ENCODE data around the gene PPP6R1.

The PPP6R1 gene, protein sequence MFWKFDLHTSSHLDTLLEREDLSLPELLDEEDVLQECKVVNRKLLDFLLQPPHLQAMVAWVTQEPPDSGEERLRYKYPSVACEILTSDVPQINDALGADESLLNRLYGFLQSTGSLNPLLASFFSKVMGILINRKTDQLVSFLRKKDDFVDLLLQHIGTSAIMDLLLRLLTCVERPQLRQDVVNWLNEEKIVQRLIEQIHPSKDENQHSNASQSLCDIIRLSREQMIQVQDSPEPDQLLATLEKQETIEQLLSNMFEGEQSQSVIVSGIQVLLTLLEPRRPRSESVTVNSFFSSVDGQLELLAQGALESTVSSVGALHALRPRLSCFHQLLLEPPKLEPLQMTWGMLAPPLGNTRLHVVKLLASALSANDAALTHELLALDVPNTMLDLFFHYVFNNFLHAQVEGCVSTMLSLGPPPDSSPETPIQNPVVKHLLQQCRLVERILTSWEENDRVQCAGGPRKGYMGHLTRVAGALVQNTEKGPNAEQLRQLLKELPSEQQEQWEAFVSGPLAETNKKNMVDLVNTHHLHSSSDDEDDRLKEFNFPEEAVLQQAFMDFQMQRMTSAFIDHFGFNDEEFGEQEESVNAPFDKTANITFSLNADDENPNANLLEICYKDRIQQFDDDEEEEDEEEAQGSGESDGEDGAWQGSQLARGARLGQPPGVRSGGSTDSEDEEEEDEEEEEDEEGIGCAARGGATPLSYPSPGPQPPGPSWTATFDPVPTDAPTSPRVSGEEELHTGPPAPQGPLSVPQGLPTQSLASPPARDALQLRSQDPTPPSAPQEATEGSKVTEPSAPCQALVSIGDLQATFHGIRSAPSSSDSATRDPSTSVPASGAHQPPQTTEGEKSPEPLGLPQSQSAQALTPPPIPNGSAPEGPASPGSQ

DNA sequence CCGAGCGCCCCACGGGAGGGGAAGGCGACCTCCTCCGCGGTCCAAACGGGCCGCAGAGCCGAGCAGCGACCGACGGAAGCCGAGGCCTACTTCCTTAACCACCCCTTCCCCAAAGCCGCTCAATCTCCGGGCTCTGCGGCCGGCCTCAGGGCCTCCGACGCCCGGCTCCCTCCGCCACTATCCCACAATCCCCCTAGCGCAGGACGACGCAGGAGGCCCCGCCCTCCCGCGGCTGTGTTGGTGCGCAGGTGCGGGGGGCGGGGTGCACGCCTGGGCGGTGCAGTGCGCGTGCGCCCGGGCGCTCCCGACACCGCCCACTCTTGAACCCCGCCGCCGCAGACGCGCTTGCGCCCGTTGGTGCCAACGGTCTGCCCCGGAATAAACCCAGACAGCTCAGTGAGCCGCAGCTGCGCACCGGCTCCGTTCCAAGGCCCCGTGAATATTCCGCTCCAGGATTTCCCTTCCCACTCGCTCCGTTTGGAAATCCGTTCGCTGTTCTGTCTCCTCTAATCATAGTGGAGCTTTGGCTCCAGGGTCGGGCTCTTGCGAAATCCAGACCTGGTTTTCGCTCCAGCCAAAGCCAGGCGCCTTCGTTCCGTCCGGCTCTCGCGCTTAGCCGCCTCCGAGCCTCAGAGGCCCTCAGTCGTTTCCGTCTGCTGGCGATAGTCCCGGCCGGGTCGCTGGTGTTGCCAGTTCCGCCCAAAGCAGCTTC, at the start of gene PPP6R1:
Gene PPP6R1 (minus strand): TSS at position 190 of the 712 bp plus-strand sequence. CDS start 11,914 bp downstream, outside the sequence.
- peak; percentile 89 to 96 for DNase-seq

DNA sequence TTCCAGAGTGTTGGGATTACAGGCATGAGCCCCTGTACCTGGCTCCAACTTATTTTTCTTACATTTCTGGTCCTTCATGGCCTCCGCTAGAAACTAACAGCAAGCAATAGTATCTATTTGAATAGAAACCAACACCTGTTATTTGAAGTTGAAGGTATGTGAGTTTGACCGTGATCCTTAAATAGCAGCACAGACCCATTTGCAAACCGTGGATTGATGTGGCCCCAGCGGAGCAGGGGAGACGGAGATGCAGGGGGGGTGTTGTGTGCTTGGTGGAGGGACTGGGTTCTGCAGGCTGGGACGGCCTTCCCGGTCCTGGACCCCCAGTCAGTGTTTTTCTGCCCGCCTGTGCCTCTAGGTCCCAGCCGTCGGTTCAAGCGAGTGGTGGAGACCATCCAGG, 49.5 kb upstream of the PPP6R1 start:
- DNase-seq = no peak

DNA sequence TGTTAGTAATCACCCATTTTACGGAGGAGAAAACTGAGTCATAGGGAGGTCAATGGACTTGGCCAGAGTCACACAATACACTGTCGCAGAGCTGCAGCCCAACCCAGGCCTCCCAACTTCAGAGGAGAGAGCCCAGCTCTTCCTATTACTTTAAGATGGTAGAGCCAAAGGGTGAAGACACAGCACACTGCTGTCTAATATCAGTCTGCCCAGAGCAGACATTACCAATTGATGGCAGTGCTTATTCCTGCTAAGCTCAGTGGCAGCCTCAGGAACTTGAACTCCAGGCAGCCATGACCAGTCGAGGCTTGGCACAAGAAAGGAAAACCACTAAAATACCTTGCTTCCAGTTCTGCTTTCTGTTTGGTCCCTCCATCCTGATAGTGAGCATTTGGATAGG, 47.9 kb upstream of the PPP6R1 start:
- DNase-seq = no peak

DNA sequence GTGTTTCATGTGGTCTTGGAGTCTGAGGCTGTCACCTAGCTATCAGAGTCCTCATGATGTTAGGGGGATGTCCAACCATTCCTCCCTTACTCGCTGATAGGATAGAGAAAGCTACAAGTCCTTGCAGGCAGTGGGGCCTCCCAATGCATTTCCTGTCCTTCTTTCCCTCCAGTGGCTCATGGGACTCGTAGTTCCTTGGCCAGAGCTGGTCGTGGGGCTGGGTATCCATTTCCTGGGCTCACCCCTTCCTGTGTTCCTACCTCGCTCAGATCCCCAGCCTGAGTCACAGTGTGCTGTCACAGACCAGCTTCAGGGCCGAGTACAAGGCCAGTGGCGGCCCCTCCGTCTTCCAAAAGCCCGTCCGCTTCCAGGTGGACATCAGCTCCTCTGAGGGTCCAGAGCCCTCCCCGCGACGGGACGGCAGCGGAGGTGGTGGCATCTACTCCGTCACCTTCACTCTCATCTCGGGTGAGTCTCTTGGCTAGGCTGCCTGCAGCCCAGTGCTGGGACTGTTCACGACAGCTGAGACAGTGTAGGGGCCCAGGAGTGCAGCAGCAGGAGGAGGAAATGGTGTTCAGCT, 47.3 kb upstream of the PPP6R1 start:
- DNase-seq = no peak

DNA sequence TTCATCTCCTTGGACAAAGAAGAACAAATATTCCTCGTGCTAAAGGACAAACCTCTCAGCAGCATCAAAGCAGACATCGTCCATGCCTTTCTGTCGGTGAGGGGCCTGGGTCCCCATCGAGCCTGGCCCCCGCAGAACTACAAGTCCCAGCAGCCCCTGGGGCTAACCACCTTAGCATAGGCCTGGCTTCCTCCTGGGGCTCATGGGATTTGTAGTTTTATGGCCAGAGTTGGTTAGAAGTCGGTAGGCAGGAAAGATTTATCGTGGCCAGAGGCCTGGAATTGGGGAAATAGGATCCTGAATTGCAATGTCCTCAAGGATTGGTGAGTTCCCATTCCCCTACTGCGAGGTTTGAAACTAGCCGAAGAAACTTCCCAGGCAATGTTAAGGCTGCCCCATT, 46.7 kb upstream of the PPP6R1 start:
- DNase-seq = peak in 1 of 2 experiments; percentile 7

DNA sequence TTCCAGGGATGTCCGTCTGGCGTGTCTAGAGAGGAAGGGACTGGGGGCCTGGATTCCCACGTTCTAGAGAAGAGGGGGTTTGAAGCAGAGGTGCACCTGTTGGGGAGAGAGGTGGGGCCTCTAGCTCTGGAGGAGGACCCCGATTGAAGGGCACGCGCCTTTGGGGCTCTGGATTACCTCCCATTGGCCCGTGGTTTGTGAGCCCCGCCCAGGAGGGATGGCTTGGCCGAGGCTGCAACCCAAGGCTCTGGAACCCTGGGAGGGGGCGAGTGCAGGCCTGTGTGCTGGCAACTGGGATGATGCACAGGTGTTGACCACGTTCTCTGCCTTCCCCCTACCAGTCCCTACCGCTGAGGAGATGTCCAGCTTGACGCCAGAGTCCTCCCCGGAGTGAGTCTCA, 46.2 kb upstream of the PPP6R1 start:
- no peak for DNase-seq

DNA sequence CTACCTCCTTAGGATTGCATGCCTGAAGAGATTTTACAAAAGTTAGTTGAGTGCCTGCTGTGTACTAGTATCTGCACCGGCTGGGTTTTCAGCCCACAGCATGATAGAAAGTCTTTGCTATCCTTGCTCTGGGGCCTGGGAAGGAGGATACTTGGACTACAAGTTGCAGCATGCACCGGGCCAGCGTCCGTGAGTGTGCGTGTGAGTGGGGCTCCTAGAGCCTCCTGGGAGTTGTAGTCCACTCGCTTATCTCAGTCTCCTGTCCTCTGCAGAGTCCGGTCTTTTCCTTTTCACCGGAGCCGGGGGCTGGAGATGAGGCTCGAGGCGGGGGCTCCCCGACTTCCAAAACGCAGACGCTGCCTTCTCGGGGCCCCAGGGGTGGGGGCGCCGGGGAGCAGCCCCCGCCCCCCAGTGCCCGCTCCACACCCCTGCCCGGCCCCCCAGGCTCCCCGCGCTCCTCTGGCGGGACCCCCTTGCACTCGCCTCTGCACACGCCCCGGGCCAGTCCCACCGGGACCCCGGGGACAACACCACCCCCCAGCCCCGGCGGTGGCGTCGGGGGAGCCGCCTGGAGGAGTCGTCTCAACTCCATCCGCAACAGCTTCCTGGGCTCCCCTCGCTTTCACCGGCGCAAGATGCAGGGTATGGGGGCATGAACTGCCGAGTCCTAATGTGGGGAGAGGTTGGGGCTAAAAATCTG, 45.6 kb upstream of the PPP6R1 start:
- DNase-seq = peak in 1 of 2 experiments; percentile 34

DNA sequence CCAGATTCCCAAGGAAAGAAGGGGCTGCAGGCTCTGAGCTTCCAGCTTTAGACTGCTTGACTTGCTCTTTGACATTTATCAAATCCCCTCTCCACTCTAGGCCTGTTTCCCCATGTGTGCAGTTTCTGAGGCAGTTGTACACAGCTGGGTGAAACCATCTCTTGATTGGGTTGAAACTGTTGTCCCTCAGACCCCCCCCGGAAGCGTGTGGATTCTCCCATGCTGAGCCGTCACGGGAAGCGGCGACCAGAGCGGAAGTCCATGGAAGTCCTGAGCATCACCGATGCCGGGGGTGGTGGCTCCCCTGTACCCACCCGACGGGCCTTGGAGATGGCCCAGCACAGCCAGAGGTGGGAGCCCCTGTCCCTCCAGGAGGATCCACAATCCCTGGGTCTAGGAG, 44.7 kb upstream of the PPP6R1 start:
- DNase-seq = no peak

DNA sequence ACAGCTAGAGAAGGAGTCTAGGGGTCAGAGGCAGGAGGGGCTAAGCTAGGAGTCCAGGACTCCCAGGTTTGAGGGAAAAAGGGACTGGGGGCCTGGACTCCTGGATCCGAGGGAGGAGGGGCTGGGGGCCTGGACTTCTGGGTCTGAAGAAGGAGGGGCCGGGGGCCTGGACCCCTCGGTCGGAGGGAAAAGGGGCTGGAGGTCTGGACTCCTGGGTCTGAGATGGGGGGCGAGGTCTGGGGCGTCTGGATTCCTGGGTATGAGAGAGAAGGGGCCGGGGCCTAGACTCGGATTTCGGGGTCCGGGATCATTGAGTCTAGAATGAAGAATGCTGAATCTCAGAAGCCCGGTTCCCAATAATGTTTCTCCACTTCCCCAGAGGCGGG, 43.5 kb upstream of the PPP6R1 start:
- DNase-seq = no peak

DNA sequence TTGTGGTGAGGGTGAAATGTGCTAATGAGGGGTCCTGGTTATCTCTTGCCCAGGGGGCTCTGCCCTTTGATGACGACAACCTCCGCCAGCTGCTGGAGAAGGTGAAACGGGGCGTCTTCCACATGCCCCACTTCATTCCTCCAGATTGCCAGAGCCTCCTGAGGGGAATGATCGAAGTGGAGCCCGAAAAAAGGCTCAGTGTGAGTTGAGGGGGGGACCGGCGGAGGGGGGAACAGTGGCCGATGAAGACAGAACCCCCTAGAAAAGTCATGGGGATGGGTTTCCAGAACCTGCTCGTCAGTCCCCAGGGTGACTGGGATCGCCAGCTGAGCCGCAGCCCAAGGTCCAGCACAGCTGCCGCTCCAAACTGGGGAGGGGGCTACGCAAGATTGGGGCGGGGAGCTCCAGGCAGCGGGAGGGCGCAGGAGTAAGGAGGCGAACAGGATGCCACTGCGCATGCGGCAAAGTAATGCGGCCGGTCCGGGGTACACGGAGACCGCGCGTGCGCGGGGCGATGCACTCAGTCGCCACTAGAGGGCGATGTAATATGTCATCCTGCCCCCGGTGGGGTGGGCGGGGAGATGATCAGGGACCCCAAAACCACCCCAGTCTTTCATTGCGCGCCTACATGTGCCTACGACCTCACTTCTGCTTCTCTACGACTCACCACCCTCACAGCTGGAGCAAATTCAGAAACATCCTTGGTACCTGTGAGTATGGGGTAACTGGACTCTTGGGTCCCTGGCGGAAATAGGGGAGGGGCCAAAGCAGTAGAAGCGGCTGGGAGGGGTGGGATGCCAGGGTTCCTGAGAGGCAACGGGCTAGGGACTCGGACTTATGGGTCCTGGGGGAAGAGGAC, 42.9 kb upstream of the PPP6R1 start:
- DNase-seq = peak in 1 of 2 experiments; percentile 60

DNA sequence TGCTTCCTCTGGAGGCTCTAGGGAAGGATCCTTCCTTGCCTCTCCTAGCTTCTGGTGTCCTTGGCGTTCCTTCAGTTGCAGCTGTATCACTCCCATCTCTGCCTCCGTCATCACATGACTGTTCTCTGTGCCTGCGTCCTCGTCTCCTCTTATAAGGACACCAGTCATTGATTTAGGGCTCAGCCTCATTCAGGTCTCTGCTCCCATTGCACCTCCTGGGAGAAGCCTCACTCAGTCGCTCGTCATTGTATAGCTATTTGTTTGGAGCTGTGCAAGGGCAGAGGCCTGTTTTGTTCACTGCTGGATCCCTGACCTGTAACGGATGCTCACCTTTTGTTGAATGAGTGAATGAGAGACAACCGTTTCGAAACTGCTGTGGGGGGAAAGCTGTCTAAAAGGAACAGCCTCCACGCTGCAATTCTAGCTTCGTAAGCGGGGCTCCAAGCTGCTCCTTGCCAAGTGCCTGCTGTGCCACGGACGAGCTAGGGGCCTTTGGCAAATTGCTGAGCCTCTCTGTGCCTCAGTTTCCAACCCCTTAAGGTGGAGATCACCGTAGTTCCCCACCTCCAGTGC, 42.2 kb upstream of the PPP6R1 start:
- DNase-seq = no peak

DNA sequence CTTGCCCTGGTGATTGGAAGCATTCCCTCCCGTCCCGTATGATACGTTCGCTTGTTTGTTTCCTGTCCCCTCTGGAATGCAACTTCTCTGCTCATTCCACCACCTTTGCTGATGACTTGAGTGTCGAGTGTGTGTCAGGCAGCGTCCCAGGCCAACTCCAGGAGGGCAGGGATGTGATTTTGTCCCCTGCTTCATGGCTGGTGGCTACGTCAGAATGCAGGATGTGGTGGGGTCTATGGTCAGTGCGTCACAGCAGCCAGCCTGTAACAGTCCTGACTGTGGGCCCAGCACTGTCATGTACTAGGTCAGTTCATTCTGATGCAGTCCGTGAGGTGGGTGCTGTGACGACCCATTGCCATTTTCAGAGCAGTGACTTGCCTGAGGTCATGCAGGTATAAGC, 41.2 kb upstream of the PPP6R1 start:
- DNase-seq = no peak

DNA sequence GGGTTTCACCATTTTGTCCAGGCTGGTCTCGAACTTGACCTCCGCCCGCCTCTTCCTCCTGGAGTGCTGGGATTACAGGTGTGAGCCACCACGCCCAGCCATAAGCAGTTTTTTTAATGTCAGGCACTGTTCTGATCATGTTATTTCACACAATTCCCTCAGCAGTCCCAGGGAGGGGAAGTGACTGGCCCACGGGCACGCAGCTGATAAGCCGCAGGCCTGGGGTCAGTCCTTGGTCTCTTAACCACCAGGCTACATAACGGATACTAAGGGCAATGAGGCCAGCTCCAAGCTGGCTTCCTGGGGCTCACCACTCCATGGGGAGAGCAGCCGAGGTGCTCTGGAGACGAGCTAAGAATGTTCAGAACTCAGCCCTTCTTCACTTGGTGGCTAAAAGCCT, 38.5 kb upstream of the PPP6R1 start:
- DNase-seq = no peak

DNA sequence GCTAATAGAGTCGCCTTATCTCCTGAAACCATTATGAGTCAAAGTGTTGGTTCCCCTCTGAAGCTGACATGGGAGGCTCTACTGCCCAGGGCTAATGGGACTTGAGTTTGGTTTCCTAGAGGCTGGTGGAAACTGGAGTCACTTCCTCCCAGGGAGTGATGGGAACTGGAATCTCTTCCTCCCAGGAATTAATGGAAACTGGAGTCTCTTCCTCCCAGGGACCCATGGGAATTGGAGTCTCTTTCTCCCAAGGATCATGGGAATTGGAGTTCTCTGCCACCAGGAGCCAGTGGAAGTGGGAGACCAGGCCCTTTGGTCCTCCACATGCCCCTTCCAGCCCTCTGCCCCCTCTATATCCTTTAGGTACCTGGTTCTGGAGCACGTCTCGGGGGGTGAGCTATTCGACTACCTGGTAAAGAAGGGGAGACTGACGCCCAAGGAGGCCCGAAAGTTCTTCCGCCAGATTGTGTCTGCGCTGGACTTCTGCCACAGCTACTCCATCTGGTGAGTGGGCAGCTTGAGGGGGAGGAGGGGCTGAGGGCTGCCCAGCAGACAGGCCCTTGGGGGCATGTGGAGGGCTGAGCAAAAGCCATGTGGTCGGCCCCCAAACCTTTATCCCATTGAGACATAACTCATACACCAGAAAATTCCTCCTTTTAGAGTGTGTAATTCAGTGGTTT, 30.4 kb upstream of the PPP6R1 start:
- DNase-seq = no peak

DNA sequence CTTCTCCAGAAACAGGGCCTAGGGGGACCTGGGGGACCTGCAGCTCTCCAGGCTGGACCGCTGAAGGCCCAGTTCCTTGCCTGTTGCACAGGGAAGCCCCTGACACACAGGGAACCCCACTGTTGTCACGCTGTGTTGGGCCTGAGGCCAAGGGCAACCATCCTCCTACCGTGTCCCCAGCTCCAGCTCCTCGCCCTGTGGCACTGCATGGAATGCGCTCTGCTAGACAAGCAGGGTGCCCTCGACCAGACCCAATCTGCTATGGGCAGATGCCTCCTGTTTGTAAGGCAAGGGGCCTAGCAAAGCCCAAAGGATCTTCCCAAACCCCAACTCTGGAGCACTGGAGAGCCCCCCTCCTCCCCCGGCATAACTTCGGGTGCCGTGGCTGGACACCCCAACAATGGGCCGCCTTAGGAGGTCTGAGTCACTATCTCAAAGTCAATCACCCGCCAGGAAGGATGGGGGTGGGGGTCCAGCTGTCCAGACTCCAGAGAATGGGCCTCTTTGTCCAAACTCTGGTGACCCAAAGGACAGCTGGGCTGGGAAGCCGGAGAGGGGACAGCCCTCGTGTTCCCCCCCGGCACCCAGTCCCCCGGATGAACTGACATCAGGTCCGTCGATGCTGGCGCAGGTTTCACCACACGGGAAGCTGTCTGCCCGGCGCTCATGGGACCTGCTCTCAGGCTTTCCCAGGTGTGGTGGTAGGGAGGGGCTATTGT, 28.7 kb upstream of the PPP6R1 start:
- no peak for DNase-seq

DNA sequence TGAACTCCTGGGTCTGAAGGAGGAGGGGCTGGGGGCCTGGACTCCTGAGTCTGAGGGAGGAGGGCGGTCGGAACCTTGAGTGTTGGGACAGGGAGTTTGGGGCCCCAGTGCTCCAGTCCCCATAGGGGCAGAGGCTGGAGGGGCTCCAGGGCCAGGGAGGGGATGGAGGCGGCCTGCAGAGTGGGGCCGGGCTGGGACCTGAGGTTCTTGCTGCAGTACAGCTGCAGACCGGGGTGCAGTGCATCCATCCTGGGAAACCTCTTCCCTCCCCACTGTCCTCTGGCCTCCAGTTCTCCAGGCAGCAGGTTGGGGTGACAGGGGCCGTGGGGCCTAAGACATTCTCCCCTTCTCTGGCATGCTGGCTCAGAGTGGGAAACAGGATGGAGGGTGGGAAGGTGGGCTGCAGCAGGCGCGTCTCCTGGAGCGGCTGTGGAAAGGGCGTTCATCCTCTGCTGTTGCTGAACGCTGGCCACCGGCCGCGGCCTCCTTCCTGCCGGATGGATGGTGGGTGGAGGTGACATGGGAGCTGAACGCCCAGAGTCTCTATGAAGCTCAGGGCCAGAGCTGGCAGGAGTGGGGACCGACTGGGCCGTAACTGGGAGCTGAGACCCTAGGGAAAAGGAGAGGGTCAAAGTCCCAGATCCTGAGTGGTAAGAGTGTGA, 26.5 kb upstream of the PPP6R1 start:
- DNase-seq = no peak

DNA sequence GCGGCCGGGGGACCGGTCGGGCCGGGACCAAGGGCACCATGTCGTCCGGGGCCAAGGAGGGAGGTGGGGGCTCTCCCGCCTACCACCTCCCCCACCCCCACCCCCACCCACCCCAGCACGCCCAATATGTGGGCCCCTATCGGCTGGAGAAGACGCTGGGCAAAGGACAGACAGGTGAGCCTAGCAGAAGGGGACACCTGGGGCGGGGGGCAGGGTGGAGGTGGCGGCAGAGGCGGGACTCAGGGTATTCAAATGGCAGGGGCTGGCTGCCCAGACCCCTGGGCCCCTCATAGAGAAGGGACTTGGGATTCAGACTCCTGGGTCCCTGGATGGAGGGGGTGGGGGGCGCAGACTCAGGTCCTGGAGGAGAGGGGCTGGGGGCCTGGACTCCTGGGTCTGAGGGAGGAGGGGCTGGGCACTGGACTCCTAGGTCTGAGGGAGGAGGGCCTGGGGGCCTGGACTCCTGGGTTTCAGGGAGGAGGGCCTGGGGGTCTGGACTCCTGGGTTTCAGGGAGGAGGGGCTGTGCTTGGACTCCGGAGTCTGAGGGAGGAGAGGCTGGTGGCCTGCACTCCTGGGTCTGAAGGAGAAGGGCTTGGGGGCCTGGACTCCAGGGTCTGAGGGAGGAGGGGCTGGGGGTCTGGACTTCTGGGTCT, 25.7 kb upstream of the PPP6R1 start:
- DNase-seq = no peak

DNA sequence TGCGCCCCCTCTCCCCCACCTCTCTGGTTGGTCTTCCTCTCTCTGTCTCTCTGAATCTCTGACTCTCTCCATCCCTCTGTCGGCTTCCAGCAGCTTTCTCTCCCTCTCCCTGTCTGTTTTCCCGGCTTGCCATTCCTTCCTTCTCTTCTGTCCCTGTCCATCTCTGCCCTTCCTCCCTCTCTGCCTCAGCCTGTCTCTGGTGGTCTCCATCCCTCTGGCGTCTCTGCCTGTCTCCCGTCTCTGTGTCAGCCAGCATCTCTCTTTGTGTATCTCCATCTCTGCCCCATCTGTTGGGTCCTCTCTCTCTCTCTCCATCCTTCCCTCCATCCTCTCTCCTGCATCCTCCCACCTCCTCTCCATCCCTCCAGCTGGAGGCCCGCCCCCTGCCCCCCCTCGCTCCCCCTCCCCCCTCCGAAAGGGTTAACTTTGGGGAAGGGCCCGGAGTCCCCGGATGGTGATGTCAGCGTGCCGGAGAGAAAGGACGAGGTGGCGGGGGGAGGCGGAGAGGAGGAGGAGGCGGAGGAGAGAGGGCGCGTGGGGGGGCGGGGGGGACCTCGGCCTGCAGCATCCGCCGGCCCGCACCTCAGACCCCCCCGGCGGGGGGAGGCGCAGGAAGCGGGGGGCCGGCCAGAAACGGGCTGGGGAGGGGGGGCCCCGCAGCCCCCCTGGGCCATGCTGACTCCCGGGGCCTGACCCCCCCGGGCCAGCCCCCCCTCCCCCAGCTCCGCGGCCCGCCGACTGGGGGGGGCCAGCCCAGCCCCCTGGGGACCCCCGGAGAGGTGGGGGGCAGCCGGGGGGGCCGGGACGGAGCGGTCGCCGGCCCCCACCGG, 24.9 kb upstream of the PPP6R1 start, which contains the start of gene BRSK1:
Gene BRSK1 (plus strand): TSS at position 450 of the 830 bp plus-strand sequence. CDS start 446 bp downstream, outside the sequence.
- DNase-seq = no peak
